GM21381 (cell line): ENCODE results near the gene BNC2.

ENCODE experiments used
- ATAC-seq: cut with Tn5 transposase; IDR thresholded peaks from one replicate; pipeline ENCODE4 v1.9.1; 2021; ENCODE audit warnings: mild to moderate bottlenecking, moderate library complexity; ENCODE audit not compliant: unreplicated experiment

BNC2 gene

DNA sequence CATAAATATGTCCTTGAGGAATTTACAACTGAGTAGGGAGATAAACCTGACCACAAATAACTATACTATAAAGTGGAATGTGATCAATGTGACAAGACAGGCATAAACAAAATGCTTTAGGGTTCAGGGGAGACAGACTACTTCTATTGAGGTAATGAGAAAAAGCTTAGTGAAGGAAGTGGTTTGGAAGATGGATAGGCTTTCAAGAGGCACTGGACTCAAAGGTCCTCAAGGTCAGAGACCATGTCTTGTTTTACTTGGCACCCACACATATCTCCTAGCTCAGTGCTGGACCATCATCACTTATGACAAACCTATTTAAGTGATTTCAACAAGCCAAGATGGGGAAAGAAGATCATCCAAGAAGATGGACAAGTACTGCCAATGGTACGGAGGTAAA, 257.8 kb downstream of the BNC2 start:
- no peak for ATAC-seq

DNA sequence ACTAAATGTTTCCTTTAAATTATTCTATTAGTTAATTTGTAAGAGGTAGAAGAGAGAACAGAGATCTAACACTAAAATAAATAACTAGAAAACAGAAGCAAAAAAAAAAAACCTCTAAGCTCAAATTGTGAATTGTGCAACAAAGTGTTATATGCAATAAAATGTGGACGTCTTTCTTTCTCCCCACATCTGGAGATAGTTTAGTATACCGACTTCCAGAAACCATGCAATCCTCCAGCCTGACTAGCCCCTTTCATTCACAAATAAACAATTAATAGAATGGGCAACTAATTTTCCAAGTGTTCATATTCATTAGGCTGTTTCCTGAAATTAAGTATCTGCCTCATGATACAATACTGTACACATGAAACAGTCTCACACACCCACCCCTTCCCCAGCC, 258.5 kb downstream of the BNC2 start:
- ATAC-seq, result no peak

DNA sequence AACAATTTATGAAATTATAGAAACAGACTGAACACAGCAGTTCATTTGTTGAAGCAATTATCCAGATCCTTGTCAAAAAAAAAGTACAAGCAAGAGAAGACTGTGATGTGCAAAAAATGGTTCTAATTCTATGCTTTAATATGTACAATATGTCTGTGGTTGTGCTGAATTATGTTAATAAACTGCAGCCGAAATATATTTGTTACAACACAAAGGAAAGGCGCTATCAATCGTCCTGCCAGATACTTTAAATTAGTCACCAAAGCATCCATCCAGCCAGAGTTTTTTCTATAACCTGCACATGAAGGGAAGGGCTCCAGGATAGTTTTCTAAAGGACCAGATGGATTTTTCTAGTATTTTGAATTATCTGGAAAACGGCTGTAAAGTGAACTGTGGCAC, 259.5 kb downstream of the BNC2 start:
- no peak for ATAC-seq

DNA sequence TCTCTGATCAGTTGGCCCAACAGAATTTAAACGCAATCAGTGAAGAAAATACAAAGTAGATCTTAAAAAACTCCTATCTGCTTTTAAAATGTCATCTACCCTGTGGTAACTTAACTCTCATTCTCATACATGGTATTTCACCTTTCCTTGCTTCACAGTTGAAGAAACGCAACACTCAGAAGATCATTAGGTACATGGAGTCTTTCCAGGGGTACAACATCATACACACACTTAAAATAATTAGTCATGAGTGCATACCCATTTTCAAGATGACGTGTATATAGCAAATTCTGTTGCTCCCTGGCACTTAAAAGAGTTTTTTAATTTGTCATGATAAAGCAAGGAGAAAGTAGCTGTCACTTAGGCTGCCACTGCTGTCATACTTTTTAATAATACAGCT, 259.9 kb downstream of the BNC2 start:
- ATAC-seq, result no peak

DNA sequence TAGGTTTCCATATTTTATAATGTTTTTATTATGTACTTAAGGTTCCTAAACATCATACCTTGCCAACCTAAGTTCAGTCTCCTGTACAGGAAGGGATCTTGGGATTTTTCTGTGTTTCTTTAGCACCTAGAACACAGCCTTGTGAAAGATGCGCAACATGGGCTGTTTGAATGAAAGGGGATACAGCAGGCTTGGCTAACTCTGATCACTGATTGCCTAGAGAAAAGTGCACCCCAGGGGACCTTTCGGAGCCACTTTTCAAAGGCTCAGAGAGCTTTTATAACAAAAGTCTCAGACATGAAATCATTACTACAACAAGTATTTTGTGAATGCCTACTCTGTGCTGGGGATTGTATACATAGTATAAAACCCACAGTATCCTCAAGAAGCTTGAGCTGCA, 261.6 kb downstream of the BNC2 start:
- ATAC-seq, result no peak

DNA sequence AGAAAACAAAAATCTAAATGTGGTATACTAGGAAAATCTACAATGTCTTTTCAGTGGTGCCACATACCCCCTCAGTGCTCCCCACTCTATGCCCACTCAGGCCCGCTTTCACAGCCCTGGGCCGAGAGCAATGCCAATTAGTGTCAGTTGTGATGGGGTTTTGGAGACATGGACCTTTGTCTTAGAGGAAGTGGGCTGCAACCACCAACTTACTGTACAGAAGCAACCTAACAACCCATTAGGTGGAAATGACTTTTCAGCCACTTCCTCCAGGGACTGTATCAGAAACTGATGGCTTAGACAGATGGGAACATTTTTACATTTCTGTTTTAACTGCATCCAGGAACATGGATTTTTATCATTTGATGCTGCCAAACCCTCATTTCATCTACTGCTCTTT, 268.0 kb downstream of the BNC2 start:
- no peak for ATAC-seq

DNA sequence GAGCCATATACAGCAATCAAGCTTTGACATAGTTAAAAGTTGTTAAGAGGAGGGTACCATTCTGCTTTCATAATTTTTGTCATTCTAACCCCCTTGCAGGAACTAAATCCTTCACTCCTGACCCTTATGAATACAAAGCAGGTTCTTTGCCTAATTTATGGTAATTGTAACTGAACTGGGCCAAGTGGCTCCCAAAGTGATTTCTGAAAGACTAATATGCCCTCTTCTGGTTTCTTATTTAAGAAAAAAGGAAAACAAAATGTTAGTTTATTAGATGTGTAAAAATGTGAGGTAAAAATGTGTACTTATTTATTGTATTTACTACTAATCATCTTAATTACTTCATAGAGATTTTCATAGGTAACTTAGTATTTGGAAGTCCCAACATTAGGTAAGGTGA, 268.5 kb downstream of the BNC2 start:
- ATAC-seq, result no peak

DNA sequence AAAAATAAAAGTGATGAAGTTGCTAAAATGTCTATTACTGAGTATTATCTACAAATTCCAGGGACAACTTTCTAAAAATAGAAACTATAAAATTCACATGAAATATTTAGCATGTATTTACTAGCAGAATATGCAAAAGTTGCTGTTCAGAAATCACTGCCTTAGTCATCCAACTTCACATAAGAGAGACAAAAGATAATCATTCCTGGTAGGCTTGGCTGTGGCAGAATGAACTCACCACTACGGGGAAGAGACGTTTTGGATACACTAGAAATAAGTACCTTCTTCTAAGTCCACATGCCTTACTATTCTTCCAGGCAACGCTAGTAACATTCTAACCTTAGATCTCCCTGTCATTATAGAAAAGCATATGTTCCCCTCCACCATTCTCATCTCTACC, 272.2 kb downstream of the BNC2 start:
- no peak for ATAC-seq

DNA sequence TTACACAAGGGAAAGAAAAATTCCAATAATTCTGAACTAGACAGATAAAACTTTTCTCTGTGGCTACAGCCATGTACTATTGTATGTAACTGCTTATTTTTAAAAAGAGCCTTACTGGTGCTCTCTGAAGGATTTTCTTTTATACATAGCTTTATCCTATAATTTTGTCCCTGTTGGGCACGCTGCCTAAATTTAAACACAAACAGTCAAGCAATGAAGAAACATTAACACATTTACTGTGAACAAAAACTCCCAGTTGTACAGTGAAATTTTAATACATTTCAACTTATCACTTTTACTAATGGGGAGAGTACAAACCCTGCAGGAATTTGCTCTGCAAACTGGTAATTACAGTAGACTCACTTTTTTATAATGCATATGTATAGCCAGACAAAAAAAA, 273.3 kb downstream of the BNC2 start:
- ATAC-seq, result no peak

DNA sequence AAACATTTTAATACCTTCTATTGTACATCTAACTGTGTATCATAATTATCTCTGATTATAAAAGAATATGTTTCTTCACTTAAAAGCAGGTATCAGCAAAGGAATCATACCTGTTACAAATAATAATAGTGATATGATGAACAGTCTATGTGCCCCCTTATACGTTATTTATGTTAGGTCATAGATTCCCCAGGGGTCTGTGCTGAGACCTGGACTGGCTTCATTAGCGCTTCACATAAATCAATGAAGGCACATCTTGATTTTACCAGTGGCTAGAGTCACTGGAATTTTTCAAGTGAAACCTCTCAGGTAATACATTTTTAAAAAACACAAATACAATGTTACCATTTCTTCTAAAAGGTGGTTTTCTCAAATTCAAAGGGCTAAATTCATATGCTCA, 275.2 kb downstream of the BNC2 start:
- ATAC-seq, result no peak

DNA sequence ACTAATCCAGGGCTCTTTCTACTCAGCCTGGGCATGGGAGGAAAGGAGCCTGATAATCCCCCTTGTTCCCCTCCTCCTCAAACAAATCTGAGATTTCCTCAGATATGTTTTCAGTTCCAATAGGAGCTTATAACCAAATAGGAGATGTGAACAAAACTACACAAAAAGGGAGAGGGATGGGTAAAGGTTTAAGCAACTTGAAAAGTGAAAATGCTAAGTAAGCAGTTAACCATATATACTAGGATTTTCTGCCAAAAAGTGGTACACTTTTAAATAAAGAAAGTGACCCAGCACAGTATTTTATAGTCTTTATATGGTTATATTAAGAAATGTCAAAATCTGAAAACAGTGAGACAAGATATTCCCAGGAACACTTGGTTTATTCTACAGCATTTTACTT, 275.7 kb downstream of the BNC2 start:
- ATAC-seq, result no peak

DNA sequence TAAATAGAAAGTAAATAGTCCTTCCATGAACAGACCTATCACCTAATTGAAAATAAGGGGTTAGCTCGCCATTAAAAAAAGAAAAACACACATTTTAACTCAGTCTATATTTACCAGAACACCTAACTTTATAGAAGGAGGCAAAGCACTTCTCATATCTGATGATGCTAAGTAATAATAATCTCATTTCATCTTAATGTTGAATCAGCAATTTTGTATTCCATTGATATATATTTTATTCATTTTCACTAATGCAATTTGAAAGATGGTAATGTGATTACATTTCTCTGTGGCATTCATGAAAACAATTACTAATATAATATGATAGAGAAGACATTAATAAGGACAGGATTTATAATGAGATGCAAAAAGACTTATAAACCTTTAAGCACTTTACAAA, 276.7 kb downstream of the BNC2 start:
- ATAC-seq, result no peak

DNA sequence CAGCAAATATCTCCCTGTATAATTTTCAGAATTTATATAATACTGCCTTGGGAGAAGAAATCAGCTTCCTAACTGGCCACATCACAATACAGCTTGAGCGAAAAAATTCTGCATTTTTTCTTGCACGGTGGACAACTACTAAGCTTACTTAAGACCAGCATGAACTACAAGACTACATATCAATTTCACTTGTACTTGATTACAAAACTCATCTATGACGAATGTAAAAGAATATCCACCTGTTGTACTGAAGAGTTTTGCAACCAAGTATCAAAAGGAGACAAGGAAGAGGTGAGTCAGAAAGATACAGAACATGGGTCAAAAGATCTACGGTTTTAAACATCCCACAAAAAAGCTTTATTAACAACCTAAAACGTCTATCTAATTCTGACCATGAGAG, 279.4 kb downstream of the BNC2 start:
- ATAC-seq, result no peak

DNA sequence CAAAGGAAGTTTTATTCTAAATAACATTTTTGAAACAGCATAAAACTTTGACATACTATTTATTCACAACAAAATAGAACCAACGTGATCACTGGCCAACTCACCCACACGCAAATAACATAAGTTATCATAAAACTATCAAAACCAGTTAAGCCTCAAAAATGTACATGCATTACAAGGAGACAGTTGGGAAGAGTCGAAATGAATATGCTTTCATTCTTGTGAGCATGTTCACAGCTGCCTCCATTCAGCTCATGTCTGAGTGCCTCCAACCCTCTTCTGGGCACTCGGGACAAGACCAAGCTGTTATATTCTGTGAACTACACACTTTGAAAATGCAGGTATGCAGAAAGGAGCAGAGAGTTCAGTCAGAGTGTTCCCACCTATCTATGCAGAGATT, 284.9 kb downstream of the BNC2 start:
- no peak for ATAC-seq

DNA sequence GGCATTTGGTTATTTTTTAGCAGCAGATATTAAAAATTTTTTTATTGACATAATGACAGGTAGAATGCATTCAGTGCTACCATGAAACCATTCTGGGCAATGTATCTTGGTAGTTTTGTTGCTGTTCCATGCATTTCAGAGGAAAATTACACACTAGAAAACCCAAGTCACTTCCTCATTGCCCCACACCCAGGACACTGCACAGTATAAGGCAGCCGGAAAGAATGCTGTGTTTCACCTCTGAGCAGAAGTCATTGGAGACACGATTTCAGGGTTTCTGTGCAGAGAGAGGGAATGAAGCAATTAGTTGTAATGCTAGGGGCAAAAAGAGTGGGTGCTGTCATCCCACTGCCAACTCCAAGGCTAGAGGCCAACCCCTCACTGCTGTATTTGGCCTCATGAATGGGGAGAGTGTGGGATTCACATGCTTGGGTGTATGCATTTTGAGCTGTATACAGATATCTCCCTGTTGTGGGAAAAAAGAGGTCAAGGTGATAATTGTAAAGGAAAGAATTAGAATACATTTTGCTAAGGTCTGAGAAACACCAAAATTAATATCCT, 290.5 kb downstream of the BNC2 start:
- no peak for ATAC-seq

DNA sequence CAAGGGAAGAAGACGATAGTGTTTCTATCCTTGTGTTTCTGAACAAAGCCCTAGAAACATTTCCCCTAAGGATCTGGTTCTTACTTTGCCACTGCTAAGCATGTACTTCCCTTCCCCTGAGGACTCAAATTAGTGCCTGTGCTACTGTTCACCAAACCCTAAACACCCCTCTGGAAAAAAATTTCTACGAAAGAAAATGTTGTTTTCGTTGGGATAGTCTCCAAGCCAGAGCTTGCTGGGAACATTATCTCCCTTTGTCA, 294.6 kb downstream of the BNC2 start:
- no peak for ATAC-seq

DNA sequence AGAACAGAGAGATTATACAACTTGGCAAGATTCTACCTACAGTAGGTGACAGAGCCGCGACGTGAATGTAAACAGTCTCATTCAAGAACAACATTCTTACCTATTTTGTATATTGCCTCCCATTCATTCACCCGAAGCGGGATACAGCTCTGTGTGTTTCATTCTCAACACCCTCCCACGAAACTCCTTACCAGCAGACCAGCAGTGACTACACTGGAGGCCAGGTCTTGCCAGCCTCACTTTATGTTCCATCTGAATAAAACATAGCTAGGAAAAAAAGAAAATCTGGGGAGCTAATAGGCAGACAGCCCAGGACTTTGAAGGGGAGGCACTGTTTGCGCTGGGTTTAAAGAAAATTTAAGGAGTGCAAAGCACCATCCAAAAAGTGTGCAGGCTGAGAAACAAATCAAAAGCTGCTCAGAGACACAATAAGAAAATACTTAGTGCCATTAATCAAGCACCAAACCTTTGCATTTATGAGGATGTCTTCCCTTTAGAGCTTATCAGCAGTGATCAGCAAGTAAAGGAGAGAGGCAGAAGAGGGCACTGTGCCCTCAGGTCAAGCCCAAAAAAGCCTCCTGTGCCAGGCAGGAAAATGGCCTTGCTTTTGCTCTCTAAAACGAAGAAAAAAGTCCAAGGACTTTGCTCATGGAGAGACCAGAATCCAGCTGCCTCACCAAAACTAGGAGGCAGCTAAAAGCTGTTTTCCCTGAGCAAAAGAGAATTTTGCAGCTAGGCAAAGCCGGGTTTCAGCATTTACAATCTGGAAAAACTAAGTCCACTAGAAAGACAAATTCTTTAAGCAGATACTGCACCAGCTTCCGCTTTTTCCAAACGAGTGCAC, 295.1 kb downstream of the BNC2 start:
- no peak for ATAC-seq

DNA sequence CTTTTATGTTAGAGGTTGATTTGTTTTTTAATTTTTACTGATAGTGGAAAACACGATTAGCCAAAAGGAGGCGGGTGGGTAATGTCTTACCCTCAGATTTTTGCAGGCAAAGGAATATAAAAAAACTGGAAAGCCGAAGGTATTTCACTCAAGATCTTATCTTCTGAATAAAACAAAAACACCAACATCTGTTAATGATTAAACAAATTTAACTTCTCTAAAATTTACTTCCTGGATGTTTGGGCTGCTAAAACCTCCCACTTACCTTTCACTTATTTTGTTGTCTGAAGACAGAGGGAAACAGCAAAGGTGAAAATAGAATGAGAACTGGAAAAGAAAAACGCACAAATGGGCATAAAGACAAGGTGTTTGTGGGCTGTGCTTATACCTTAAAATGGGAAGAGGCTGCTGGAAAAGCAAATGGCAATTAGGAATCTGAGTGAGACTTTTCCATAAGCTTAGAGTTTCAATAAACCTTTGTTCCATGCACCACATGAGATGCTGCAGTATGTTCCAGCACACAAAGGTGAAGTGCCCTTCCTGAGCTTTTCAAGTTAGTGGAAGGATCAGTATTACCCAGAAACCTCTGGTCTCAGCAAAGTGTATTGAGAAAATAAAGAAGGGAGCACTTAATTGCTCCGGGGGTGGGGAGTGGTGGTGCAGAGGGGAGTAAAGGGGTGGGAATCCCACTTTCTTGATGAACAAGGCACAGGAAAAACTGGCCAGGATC, 298.3 kb downstream of the BNC2 start:
- ATAC-seq, result no peak

DNA sequence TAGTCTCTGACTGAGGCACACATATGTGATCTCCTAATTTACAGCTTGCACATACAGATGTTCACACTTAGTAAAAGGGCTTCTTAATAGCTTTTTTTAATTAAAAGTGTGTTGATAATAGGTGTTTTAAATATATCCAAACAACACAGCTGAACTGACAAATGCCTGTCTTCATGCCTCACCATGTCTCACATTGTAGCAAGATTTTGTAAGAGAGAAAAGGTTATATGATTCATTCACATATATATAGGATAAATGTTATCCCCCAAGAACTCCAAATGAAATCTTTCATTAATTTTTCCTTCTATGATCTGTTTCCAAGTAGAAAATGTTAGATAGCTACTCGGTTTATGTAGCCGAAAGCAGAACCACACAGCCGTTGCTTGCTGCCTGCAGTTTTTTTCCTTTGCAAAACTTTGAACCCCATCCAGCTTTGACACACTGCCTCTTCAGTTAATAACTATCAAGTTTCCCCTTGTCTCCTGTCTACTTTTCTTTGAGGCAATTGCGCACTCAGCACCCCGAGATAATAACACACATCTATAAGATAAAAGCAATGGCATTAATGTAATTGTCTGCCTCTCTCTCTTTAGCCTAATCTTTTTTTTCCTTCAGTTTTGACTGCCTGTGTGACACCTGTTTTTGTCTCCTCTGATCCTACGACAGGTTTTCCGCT, 299.2 kb downstream of the BNC2 start:
- ATAC-seq, result no peak

DNA sequence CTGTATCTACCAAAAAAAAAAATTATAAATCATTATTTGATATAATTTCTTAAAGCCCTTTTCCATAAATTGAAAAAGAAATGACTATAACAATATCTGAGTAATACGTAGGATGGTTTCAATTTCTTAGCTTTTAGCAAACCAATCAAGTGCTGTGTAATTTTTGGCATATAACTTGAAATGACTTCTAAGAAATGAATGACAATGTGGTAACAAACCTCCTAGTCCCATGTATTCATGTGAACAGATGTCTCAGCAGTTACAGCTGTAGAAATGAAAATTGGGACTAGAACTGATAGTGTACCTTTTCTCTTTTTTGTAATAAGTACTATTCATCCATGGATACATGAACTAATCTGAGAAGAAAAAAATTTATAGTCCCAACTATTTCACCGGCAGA, 307.0 kb downstream of the BNC2 start:
- ATAC-seq, result no peak

DNA sequence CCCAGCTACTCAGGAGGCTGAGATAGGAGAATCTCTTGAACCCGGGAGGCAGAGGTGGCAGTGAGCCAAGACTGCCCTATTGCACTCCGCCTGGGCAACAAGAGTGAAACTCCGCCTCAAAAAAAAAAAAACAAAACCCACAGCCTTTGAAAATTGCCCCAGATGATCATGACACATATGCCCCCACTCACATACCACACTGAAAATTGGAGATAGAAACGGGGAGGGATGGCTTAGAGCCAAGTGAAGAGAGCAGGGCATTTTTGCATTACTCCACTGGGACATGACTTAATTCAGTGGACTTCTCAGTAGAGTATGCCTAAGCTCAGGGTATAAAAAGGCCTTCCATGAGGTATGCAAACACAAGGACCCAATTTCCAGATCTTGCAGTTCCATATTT, 309.3 kb downstream of the BNC2 start:
- ATAC-seq, result no peak
